Caki2 (cell line): ENCODE data around the gene SRRT. TPM values are rescaled to one million over a fixed set of nuclear protein-coding genes. Genes with fewer than 3 reads are reported as not detected.
"Not testable (repeated sequence)": the region's sequence is repeated elsewhere in the genome, so short reads cannot be mapped to it uniquely, and the experiment has no call there.

Experiments used
- DNase-seq: peaks from one replicate; pipeline ENCODE4 v3.0.0-alpha.2; 2015; ENCODE audit warnings: low read depth
- in situ Hi-C: cut with HindIII; loops from 2 replicates; pipeline ENCODE4 v1.10.0; 2016; ENCODE audit warnings: low sequenced_read_pairs, low pct_unique_long_range_greater_than_20kb, mixed read lengths
- total RNA-seq: library from RNA; depleted of rRNA; stranded (reverse); fragments of >200 nt; shearing (Covaris generic); gene quantifications from 2 replicates; pipeline ENCODE4 v1.2.3, GENCODE V29; 2014; ENCODE audit warnings: low replicate concordance

The SRRT gene
- total RNA-seq, 1 experiment from 2014 or later, result 72.5 TPM

DNA sequence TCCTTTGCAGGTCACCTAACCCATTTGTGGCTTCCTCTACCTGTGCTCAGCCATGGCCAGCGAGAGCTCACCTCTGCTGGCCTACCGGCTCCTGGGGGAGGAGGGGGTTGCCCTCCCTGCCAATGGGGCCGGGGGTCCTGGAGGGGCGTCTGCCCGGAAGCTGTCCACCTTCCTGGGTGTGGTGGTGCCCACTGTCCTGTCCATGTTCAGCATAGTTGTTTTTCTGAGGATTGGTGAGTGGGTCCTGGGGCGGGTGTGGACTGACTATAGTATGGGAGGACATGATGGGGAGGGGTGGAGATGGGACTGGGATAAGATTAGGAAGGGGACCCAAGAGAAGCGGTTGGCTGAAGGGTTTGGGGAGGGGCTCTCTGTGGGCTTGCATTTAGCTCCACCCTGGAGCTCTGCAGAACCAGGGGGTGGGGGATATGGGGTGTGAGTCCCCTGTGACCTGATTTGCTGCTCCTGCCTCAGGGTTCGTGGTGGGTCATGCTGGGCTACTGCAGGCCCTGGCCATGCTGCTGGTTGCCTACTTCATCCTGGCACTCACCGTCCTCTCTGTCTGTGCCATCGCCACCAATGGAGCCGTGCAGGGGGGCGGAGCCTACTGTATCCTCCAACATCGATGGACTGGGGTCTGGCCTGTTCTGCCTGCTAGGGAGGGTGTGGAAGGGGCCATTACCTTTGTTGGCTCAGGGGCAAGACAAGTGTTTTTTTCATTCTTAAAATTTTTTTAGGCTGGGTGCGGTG is 20.6 kb upstream of the SRRT start:
- no peak for DNase-seq
- in situ Hi-C loops, result no loop called here

DNA sequence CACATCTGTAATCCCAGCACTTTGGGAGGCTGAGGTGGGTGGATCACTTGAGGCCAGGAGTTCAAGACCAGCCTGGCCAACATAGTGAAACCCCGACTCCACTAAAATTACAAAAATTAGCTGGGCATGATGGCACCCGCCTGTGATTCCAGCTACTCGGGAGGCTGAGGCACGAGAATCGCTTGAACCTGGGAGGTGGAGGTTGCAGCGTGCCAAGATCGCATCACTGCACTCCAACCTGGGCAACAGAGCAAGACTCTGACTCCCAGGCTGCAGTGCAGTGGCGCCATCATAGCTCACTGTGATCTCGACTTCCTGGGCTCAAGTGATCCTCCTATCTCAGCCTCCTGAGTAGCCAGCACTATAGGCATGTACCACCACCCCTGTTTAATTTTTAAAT is 20.0 kb upstream of the SRRT start:
- in situ Hi-C loops, DNase-seq: not testable (repeated sequence)

DNA sequence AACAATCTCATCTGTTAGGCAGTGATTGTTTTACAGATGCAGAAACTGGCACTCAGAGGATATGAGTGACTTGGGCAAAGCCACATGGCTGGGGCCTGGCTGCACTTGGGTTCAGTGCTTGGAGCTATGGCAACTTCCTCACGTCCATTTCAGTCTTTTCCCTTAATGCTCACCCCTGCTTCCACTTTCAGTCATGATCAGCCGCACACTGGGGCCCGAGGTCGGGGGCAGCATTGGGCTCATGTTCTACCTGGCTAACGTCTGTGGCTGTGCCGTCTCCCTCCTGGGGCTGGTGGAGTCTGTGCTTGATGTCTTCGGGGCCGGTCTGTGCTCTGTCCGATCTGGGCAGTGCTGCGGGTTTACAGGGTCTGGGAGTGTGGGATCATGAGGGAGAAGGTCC is 19.4 kb upstream of the SRRT start:
- in situ Hi-C loops, result no loop called here
- no peak for DNase-seq

DNA sequence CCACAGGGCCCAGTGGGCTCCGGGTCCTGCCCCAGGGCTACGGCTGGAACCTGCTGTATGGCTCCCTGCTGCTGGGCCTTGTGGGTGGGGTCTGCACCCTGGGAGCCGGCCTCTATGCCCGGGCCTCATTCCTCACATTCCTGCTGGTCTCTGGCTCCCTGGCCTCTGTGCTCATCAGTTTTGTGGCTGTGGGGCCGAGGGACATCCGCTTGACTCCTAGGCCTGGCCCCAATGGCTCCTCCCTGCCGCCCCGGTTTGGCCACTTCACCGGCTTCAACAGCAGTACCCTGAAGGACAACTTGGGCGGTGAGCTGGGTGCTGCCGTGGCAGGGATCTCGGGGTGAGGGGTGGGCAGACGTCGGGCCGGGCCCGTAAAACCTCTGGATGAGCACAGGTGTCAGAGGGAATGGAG is 18.0 kb upstream of the SRRT start:
- DNase-seq, result no peak
- in situ Hi-C loops, result no loop called here

DNA sequence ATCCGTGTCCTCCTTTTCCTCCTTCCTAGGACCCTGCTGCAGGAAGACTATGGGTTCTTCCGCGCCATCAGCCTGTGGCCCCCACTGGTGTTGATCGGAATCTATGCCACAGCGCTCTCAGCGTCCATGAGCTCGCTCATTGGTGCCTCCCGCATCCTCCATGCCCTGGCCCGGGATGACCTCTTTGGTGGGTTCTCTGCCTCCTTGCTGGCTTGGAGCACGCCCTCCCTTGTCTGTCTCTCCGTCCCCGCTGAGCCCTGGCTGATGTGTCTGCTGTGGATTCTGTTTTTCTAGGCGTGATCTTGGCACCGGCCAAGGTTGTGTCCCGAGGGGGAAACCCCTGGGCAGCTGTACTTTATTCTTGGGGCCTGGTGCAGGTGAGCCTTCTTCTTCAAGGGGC is 15.0 kb upstream of the SRRT start:
- DNase-seq, result no peak
- in situ Hi-C loops, result no loop called here

DNA sequence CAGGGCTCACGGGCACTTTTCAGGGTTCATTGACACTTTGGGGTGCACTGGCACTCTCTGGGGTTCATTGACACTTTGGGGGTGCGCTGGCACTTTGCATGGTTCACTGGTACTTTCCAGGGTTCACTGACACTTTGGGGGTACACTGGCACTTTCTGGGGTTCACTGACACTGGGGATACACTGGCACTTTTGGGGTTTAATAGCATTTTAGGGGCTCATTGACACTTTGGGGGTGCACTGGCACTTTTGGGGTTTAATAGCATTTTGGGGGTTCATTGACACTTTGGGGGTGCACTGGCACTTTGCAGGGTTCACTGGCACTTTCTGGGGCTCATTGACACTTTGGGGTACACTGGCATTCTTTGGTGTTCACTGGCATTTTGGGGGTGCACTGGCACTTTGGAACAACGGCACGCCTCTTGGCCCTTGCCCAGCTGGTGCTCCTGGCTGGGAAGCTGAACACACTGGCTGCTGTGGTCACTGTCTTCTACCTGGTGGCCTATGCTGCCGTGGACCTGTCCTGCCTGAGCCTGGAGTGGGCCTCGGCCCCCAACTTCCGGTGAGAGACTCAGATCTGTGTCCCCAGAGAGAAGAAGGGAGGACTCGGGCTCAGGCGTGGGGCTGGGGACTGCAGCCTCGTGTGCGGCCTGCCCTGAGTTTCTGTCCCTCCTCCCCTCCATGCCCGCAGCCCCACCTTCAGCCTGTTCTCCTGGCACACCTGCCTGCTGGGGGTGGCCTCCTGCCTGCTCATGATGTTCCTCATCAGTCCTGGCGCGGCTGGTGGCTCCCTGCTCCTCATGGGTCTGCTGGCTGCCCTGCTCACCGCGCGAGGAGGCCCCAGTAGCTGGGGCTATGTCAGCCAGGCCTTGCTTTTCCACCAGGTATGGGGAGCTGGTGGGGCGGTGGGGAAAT is 13.9 kb upstream of the SRRT start:
- in situ Hi-C loops, result no loop called here
- DNase-seq, result no peak

DNA sequence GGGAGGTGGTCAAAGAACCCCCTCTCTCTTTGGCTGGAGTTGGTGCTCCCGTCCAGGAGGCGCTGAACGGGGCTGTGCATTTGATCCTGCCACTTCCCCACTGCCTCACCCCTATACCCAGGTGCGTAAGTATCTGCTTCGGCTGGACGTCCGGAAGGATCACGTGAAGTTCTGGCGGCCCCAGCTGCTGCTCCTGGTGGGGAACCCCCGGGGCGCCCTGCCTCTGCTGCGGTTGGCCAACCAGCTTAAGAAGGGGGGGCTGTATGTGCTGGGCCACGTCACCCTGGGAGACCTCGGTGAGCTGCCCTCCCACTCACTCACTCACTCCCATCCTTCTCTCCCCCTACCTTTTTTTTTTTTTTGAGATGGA is 13.3 kb upstream of the SRRT start:
- DNase-seq, result no peak
- in situ Hi-C loops, result no loop called here

DNA sequence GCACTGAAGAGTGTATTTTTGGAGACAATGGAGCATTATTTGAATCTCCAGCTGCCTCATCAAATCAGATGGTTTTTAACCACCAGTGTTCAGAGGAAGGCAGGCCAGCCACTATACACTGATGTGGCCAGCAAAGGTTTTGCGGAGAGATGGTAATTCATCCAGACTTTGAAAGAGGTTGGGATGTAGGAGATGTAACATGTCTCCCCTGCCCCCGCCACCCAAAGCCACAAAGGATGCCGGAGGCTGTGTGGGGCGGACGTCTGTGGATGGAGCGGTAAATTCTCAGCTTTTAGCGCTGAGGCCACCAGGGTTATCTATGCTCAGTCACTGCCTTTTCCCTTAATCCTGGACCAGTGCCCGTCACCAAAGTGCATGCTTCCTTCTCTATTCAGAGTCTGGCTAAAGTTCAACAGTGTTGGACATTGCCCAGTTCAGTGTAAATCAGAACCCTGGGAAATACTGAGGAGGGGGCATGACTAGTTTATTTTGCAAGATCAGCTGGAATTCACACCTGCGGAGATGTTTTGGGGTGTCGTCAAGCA is 11.4 kb upstream of the SRRT start:
- DNase-seq, result no peak
- in situ Hi-C loops, result no loop called here

DNA sequence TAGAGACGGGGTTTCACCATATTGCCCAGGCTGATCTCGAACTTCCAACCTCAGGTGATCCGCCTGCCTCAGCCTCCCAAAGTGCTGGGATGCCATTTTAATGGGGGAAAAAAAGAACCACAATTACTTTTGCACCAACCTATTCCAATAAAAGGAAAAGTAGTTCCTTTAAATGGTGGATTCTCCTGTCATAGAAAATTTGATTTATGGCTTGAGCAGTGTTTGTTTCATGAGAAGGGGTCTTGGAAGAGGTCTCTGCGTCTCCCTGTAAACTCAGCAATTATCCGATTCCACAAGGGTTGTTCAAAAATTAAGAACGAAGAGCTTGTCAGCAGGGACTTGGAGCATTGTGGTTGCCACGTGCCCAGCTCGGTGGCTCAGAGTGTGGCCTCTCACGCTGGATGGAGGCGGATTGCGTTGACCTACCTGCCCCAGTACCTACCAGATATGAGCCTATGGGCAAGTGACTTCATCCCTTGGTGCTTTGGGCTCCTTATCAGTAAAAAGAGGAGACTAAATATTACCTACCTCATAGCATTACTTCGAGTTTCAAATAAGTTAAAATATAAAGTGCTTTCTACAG is 10.5 kb upstream of the SRRT start:
- DNase-seq, result no peak
- in situ Hi-C loops, result no loop called here

DNA sequence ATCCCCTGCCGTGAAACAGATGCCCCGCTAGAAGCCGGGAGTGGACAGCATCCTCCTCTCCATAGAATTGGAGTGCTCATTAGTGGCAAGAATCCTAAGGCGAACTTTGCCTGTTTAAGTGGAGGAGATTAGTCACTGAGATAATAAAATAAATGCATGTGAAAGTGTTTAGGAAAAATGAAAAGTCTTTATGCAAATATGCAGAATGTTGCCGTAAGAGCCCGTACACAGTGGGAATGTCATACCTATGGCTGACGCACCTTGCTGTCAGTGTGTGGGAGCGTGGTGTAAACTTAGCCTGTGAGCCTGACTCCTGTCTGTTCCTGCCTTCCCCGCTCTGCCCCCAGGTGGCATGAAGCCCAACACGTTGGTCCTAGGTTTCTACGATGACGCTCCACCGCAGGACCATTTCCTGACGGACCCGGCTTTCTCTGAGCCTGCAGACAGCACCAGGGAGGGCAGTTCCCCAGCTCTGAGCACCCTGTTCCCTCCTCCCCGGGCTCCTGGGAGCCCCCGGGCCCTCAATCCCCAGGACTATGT is 9.5 kb upstream of the SRRT start:
- no peak for DNase-seq
- in situ Hi-C loops, result no loop called here

DNA sequence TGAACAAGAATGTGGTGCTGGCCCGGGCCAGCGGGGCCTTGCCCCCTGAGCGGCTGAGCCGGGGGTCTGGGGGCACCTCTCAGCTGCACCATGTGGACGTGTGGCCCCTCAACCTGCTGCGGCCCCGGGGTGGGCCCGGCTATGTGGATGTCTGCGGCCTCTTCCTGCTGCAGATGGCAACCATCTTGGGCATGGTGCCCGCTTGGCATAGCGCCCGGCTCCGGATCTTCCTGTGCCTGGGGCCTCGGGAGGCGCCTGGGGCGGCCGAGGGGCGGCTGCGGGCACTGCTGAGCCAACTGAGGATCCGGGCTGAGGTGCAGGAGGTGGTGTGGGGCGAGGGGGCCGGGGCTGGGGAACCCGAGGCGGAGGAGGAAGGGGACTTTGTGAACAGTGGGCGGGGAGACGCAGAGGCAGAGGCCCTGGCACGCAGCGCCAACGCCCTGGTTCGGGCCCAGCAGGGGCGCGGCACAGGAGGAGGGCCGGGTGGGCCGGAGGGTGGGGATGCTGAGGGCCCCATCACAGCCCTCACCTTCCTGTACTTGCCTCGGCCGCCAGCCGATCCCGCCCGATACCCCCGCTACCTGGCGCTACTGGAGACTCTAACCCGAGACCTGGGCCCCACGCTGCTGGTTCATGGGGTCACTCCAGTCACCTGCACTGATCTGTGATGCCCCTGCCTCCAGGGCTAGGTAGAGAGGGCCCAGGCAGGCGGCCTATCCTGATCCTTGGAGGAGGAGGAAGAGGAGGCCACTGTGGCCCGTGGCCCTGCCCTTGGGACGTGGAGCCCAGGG is 8.8 kb upstream of the SRRT start:
- peak; percentile 26 for DNase-seq
- in situ Hi-C loops, result no loop called here

DNA sequence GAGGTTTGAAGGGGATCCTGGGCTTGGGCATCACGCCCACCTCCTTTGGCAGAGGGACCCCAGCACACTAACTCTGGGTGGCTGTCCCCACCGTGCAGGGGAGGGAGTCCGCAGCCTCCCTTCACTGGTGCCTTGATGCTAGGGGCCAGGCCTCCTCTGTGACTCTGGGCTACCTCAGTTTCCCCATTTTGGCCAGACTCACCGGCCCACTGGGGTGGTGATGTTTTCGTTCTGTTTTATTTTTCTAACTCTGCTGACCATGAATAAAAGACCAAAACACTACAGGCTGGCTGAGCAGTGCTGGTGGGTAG is 8.2 kb upstream of the SRRT start:
- in situ Hi-C loops, result no loop called here
- no peak for DNase-seq

DNA sequence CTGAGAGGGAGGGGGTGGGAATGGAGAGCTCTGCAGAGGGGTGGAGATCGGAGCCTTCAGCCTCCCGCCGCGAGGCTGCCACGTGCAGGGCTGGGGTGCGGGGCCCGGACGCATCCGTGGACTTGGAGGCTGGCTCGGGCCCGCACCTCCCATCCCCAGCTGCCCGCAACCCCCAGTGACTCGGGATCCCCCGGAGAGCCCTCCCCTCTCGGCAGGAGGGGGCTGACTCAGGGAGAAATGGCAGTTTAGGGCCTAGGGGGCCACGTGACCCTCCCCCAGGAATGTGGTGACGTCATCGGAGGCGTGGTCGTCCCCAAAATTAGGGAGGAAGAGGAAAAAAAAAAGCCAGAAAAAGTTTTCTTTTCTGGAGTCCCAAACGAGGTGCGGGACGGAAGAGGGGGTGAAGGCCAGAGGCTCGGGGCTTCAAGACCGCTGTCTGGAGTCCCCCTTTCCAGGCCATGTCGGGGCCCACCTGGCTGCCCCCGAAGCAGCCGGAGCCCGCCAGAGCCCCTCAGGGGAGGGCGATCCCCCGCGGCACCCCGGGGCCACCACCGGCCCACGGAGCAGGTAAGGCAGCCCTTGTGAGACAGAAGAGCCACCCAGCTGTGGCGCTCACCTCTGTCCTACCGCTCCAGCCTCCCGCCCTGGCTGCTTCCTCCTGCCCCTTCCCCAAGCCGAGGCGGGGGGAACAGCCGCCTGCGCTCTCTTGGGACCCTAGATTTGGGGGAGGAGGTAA is 7.7 kb upstream of the SRRT start, which contains the start of gene TRIP6:
Gene TRIP6, plus strand, starts transcription at position 348 of the 736 bp plus-strand sequence. Its CDS starts 111 bp downstream, at position 459.
- in situ Hi-C loops, result no loop called here
- peak; percentile 88 for DNase-seq

DNA sequence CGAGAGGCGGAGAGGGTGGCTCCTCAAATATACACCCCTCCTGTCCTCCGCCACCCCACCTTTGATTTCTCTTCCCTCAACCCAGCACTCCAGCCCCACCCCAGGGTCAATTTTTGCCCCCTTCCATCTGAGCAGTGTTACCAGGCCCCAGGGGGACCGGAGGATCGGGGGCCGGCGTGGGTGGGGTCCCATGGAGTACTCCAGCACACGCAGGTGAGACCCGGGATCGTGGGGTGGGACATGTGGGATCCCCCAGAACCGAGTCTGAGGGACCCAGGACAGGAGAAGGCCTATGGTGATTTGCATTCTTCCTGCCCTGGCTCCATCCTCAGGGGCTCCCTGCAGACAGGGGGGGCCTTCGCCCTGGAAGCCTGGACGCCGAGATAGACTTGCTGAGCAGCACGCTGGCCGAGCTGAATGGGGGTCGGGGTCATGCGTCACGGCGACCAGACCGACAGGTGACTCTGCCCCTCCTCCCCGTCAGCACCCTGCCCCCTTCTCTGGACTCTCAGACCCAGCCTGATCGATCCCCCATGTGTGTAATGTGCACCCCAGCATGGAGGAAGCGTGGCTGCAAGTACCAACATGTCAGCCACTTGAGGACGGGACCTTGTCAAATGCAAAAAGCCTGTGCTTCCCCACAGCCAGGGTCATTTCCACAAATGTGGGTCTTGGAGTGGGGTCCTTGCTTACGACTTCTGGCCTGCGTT is 7.0 kb upstream of the SRRT start:
- in situ Hi-C loops, result no loop called here

DNA sequence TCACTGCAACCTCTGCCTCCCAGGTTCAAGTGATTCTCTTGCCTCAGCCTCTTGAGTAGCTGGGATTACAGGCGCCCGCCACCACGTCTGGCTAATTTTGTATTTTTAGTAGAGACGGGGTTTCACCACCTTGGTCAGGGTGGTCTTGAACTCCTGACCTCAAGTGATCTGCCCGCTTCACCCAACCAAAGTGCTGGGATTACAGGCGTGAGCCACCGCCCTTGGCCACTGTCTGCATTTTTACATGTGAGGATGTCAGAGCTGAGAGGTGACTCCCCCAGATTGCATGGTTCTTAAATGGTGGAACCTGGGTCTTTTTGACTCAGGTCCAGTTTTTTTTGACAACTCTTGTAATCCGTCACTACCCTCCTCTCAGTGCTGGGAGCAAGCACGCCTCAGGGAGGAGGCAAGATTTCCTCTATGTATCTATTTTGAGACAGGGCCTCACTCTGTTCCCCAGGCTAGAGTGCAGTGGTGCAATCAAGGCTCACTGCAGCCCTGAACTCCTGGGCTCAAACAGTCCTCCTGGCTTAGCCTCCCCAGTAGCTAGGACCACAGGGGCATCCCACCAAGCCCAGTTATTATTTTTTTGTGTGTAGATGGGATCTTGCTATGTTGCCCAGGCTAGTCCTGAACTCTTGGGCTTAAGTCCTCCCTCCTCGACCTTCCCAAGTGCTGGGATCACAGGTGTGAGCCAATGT is 1.2 kb upstream of the SRRT start:
- no peak for DNase-seq
- in situ Hi-C loops, result no loop called here

More for the DNA sequence above, 7.0 kb upstream of the SRRT start:
- no peak for DNase-seq

DNA sequence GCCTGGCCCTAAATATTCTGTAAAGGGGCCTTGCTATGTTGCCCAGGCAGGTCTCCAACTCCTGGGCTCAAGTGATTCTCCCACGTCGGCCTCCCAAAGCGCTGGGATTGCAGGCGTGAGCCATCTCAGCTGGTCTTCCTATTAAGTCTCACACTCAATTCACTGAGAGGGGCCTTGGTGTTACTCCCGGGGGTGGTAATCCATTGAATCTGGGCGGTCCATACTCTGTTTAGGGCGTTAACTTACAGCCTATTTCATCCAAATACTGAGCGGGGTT is 665 bp upstream of the SRRT start:
- in situ Hi-C loops, result no loop called here
- DNase-seq, result no peak

DNA sequence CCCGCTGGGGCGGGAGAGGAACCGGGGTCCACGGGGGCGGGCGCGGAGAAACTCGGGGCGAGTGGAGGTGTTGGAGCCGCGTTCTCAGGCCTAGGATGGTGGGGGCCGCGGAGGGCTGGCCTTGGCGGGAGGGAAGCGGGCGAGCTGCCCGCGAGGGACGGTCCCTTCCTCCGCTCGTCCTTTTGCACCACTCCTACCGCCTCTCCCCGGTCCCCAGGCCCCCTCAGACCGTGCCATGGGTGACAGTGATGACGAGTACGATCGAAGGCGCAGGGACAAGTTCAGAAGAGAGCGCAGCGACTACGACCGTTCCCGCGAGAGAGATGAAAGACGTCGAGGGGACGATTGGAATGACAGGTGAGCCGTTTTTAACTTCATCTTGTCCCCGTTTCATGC is 451 bp downstream of the SRRT start:
- DNase-seq, result no peak
- in situ Hi-C loops, result no loop called here
